Fibroblast of lung (primary cell): ENCODE results near the gene NEUROG2. TPM values are rescaled to one million over a fixed set of nuclear protein-coding genes. Genes with fewer than 3 reads are reported as not detected.

Experiments
- DNase-seq, 2 donors: peaks; one replicate each; pipeline versions ENCODE4 v3.0.0 to v3.0.0-alpha.2; 2010; ENCODE audit warnings: low read depth in 2 of 2
- H2AFZ ChIP-seq: 2 replicates; pipeline ENCODE4 v1.5.1; 2012; ENCODE audit warnings: low read length, control low read depth, inconsistent platforms
- H3K27ac ChIP-seq: 2 replicates; pipeline ENCODE4 v1.5.1; 2011; ENCODE audit warnings: low read length, control low read depth; ENCODE audit not compliant: insufficient read depth
- H3K27me3 ChIP-seq: 2 replicates; pipeline ENCODE4 v1.5.1; 2011; ENCODE audit warnings: mild to moderate bottlenecking, low read length; ENCODE audit not compliant: control insufficient read depth, insufficient read depth
- H3K36me3 ChIP-seq: 2 replicates; pipeline ENCODE4 v1.5.1; 2011; ENCODE audit warnings: low read length; ENCODE audit not compliant: control insufficient read depth, insufficient read depth
- H3K4me1 ChIP-seq: 2 replicates; pipeline ENCODE4 v1.5.1; 2011; ENCODE audit warnings: low read length; ENCODE audit not compliant: control insufficient read depth, insufficient read depth; ENCODE audit errors: extremely low read depth
- H3K4me2 ChIP-seq: 2 replicates; pipeline ENCODE4 v1.5.1; 2011; ENCODE audit warnings: low read length, control low read depth; ENCODE audit not compliant: insufficient read depth; ENCODE audit errors: extremely low read depth
- H3K4me3 ChIP-seq, 4 experiments: fragments of 200-600 bp in 1 of 4; sonication (generic) in 1 of 4; replicated peaks in 1 of 4; 2 replicates each; pipeline ENCODE4 v1.5.1; 2011 to 2016; ENCODE audit warnings: low read length in 4 of 4, low read depth in 3 of 4, mild to moderate bottlenecking in 3 of 4, control low read depth in 2 of 4, inconsistent platforms in 1 of 4, mixed read lengths in 1 of 4; ENCODE audit not compliant: insufficient read depth in 1 of 4; ENCODE audit errors: control extremely low read depth in 1 of 4
- H3K79me2 ChIP-seq: 2 replicates; pipeline ENCODE4 v1.5.1; 2012; ENCODE audit warnings: mild to moderate bottlenecking, low read length, inconsistent platforms; ENCODE audit not compliant: control insufficient read depth, insufficient read depth
- H3K9ac ChIP-seq: 2 replicates; pipeline ENCODE4 v1.5.1; 2011; ENCODE audit warnings: mild to moderate bottlenecking, low read length, control low read depth; ENCODE audit not compliant: insufficient read depth
- H3K9me3 ChIP-seq: 2 replicates; pipeline ENCODE4 v1.5.1; 2012; ENCODE audit warnings: low read depth, low read length; ENCODE audit not compliant: control insufficient read depth, insufficient read depth
- H4K20me1 ChIP-seq: 2 replicates; pipeline ENCODE4 v1.5.1; 2011; ENCODE audit warnings: low read length; ENCODE audit not compliant: control insufficient read depth, insufficient read depth; ENCODE audit errors: extremely low read depth
- EZH2 ChIP-seq: IDR thresholded peaks from 2 replicates; pipeline ENCODE4 v1.5.1; 2012; ENCODE audit warnings: low read length, control low read depth, mild to moderate bottlenecking; ENCODE audit errors: missing control alignments
- polyA plus RNA-seq, 2 donors: library from polyadenylated mRNA; depleted of rRNA in 1 of 2; stranded (reverse) in 1 of 2; unstranded in 1 of 2; fragments of >200 nt; gene quantifications; 2 replicates each; pipeline ENCODE4 v1.2.1, GENCODE V29; 2011 to 2012; ENCODE audit warnings: missing spikeins in 1 of 2
- total RNA-seq: library from RNA; depleted of rRNA; stranded (reverse); fragments of >200 nt; gene quantifications from 2 replicates; pipeline ENCODE4 v1.2.1, GENCODE V29; 2014
- TF ChIP-seq, protein P1 (sequence below), 2 donors: IDR thresholded peaks in 1 of 2; conservative IDR thresholded peaks in 1 of 2; 1 replicate in 1 of 2; 2 replicates in 1 of 2; pipeline ENCODE4 v1.5.1; 2011 to 2012; ENCODE audit warnings: low read length in 2 of 2, control low read depth in 1 of 2, inconsistent platforms in 1 of 2, low read depth in 1 of 2, mild to moderate bottlenecking in 1 of 2

Gene NEUROG2
- total and polyA plus RNA-seq, 2 donors (not counting 1 experiment from before 2014, with no cell fraction given) = not detected

DNA sequence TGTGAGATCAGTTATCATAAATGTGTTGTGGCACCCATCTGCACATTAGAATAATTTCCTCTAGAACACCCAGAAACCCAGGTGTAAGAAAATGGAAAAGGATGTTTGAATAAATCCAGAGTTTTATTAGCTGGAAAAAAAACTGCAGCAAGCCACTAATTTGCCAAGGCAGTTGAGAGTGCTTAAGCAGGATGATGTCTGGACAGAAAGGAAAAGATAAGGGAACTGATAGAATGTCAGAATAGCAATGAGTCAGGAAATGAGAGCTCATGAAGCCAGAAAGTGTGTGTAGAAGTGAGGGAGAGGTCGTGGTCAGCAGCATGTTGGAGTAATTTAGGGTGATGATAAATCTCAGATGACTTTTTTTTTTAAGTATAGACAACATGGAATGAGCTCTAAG, 15.2 kb upstream of the NEUROG2 start:
- Histone ChIP-seq H3K4me2 (no peak overlapping the region), H3K79me2 (no peaks in the 10 kb centered on the region), H3K4me3 (no peak overlapping the region), H3K9me3 (no peaks in the 10 kb centered on the region), H2AFZ (no peak overlapping the region), H3K27ac (no peak overlapping the region), H3K27me3 (no peaks in the 10 kb centered on the region), H3K36me3 (no peaks in the 10 kb centered on the region), H3K9ac (no peak overlapping the region), H3K4me1 (no peaks in the 10 kb centered on the region), H4K20me1 (no peaks in the 10 kb centered on the region)
- DNase-seq = peak in 1 of 2 donors; percentile 53
- TF ChIP-seq, protein P1, sequence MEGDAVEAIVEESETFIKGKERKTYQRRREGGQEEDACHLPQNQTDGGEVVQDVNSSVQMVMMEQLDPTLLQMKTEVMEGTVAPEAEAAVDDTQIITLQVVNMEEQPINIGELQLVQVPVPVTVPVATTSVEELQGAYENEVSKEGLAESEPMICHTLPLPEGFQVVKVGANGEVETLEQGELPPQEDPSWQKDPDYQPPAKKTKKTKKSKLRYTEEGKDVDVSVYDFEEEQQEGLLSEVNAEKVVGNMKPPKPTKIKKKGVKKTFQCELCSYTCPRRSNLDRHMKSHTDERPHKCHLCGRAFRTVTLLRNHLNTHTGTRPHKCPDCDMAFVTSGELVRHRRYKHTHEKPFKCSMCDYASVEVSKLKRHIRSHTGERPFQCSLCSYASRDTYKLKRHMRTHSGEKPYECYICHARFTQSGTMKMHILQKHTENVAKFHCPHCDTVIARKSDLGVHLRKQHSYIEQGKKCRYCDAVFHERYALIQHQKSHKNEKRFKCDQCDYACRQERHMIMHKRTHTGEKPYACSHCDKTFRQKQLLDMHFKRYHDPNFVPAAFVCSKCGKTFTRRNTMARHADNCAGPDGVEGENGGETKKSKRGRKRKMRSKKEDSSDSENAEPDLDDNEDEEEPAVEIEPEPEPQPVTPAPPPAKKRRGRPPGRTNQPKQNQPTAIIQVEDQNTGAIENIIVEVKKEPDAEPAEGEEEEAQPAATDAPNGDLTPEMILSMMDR (conservative IDR thresholded peaks at IDR 0.05 in 1 of 2, IDR thresholded peaks at IDR 0.05 in 1 of 2; ENCODE audit: low read depth in 1 of 2, low read length in 2 of 2) = no peak
- no peak for TF ChIP-seq EZH2

GRCh38 chr4:112526061-112526460, 10.1 kb upstream of the NEUROG2 start:
- no peak for TF ChIP-seq EZH2
- TF ChIP-seq, protein P1 (conservative IDR thresholded peaks at IDR 0.05 in 1 of 2, IDR thresholded peaks at IDR 0.05 in 1 of 2; ENCODE audit: low read depth in 1 of 2, low read length in 2 of 2) = no peak
- Histone ChIP-seq H2AFZ (no peak overlapping the region), H3K9me3 (no peaks in the 10 kb centered on the region), H3K27ac (no peak overlapping the region), H3K4me2 (no peak overlapping the region), H3K4me1 (no peaks in the 10 kb centered on the region), H4K20me1 (peaks cover 2% of the 10 kb centered on the region), H3K79me2 (no peaks in the 10 kb centered on the region), H3K36me3 (no peaks in the 10 kb centered on the region), H3K9ac (no peak overlapping the region), H3K27me3 (peaks cover 31% of the 10 kb centered on the region), H3K4me3 (no peak overlapping the region)
- peak in 1 of 2 donors; percentile 47 for DNase-seq

DNA sequence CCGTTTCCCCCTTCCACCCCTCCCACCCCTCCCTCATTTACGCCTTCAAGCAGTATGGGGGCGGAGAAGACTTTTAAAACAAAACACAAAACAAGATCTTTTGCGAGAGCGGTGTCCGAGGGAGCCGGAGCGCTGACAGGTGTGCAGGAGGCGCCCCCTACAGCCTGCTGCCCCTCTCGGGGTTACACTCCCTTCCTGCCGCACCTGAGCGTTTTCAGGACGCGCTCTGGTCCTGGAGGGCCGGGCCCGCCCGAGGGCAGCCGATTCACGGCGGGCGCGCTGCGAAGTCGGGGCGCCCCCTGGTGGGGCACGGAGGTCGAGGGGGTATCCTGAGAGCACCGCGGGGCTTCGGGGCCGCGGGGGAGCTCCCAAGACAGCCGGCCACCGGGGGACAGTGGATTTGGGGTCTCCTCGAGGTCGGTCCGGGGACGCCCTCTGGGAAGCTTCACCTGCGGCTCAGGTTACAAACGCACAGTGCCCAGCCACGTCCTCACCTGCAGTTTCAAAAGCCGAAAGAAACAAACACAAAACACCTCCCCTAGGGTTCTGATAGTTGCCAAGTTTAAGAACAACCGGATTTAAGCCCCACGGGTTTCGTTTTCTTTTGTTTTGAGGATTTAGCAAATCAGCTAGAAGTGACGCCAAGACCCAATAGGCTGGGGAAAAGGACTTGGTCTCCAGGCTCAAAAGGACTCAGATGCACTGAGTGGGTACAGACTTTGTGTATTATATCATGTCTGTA, 8.0 kb upstream of the NEUROG2 start:
- Histone ChIP-seq H3K9me3 (no peaks in the 10 kb centered on the region), H4K20me1 (peaks cover 2% of the 10 kb centered on the region), H2AFZ (no peak overlapping the region), H3K4me3 (peak overlapping the region in 2 of 4 experiments; percentile 40 to 71), H3K27ac (no peak overlapping the region), H3K4me2 (peak overlapping the region; percentile 56), H3K79me2 (no peaks in the 10 kb centered on the region), H3K9ac (no peak overlapping the region), H3K36me3 (no peaks in the 10 kb centered on the region), H3K27me3 (peaks cover 50% of the 10 kb centered on the region), H3K4me1 (no peaks in the 10 kb centered on the region)
- DNase-seq = no peak
- TF ChIP-seq, protein P1 (conservative IDR thresholded peaks at IDR 0.05 in 1 of 2, IDR thresholded peaks at IDR 0.05 in 1 of 2; ENCODE audit: low read depth in 1 of 2, low read length in 2 of 2) = peak; percentile 49 to 51
- TF ChIP-seq EZH2 = peak; percentile 86
